Fibroblast of the conjunctiva (primary cell): ENCODE data around the gene LILRB4.
"Not testable (repeated sequence)": the region's sequence is repeated elsewhere in the genome, so short reads cannot be mapped to it uniquely, and the experiment has no call there.

Source experiments
- DNase-seq: peaks from one replicate; pipeline ENCODE4 v3.0.0-alpha.2; 2010; ENCODE audit warnings: low read depth

Gene LILRB4

DNA sequence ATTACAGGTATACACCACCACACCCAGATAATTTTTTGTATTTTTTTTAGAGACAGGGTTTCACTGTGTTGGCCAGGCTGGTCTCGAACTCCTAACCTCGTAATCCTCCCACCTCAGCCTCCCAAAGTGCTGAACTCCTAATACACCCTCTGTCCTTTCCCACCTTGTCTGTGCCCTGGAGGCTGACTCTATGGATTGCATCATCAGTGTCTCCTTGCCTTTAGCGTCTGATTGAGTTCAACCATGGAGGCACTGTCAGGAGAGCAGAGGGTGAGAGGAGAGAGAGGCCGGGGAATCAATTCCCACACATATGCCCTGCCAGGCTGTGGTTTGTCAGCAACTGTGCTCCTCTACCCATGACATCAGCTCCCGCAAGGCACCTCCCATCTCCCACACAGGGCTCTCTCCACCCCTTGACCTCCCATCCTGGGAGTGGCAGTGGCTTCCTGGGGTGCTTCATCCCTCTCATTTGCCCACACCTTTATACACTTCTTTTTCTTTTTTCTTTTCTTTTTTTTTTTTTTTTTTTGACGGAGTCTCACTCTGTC is 12.6 kb upstream of the LILRB4 start:
- DNase-seq, result no peak

DNA sequence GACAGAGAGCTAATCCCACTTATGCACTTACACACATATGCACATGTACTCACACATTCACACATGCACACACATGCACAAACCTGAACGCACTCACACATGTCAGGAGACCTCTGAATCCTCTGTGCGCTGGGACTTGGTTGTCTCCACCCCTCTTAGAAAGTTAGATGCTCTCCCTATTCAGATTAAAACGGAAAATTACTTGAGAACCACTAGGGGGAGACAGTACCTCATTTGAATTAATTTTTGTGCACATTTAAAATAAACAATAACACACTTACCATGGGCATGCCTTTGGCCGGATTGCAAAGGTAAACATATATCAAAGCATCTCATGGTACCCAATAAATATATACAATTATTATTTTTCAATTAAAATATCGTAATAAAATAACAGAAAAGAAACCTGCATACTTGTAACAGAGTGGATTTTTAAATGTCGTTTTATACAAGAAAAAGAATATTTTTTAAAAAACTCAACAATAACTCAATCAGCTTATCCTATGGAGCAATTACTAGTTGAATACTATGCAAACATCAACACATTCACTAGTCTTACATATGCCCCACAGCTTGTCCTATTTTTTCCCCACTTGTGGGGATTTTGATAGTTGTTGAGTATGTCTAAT is 9.5 kb upstream of the LILRB4 start:
- DNase-seq, result peak; percentile 1

DNA sequence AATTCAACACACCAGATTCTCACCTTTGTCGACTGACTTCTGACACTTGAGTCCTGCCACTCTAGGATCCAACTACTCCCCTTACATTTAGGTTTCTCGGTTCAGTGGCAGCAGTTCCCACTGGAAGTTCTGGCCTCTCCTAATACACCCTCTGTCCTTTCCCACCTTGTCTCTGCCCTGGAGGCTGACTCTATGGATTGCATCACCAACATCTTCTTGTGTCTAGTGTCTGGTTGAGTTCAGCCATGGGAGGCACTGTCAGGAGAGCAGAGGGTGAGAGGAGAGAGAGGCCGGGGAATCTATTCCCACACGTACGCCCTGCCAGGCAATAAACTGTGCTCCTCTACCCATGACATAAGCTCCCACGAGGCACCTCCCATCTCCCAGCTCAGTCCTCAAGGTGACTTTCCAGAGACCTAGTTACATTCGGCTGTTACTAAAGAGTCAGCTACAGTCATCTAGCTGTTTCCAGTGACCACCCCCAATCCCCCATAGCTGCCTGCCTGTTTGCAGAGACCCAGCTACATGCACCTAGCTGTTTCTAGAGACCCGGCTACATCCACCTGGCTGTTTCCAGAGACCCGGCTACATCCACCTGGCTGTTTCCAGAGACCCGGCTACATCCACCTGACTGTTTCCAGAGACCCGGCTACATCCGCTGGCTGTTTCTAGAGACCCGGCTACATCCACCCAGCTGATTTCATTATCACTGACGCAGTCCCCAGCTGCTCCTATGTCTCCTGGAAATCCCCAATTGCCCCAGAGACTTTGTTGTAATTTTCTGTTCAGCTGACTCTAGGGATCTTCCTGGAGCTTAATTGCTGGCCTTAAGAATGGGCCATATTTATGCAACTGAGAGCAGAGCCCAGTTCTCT is 8.1 kb upstream of the LILRB4 start:
- no peak for DNase-seq

GRCh38 chr19:54659300-54659699 is 3.5 kb upstream of the LILRB4 start:
- DNase-seq, result no peak

GRCh38 chr19:54660306-54660705 is 2.5 kb upstream of the LILRB4 start:
- no peak for DNase-seq

- DNase-seq, result no peak
These were observed 1.8 kb upstream of the LILRB4 start for GRCh38 chr19:54660964-54661363.

GRCh38 chr19:54661846-54662481 is 821 bp upstream of the LILRB4 start:
- DNase-seq, result no peak

GRCh38 chr19:54665530-54665929 is 2.7 kb downstream of the LILRB4 start:
- no peak for DNase-seq

GRCh38 chr19:54667217-54667616 is 4.4 kb downstream of the LILRB4 start:
- no peak for DNase-seq

- no peak for DNase-seq
These were observed 5.6 kb downstream of the LILRB4 start for GRCh38 chr19:54668353-54668752.

DNA sequence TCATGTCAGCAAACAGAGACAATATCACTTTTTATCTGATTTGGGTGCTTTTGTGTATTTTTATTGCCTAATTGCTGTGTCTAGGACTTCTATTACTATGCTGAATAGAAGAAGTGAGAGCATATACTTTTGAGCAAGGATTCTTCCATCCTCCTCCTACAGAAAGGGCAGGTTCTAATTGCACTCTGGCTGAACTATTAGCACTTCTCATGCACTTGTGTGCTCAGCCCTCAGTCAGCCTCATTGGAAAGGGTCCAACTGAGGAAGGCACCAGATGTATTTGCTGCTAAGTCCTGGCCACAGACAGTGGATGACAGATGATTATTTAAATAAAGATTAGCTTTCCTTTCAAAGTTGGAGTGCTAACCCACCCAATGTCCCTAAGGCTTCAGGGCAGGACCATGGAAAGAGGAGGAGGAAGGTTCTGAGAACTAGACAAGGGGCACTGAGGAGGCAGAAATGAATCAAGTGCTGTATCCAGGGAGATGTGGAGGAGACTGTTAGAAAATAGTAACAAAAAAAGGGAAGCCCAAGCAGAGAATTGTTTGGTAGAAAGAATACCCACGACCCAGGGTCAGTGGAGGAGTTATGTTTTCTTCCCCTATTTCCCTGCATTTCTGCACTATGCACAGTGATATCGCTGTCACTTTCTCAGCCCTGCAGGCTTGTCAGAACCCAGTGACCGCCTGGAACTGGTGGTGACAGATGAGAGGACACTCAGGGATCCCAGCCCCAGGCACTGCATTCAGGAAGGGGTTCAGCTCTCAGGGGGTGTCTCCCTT is 8.0 kb downstream of the LILRB4 start:
- DNase-seq, result no peak

- DNase-seq, result no peak
These were observed 10.4 kb downstream of the LILRB4 start for GRCh38 chr19:54673222-54673621.

DNA sequence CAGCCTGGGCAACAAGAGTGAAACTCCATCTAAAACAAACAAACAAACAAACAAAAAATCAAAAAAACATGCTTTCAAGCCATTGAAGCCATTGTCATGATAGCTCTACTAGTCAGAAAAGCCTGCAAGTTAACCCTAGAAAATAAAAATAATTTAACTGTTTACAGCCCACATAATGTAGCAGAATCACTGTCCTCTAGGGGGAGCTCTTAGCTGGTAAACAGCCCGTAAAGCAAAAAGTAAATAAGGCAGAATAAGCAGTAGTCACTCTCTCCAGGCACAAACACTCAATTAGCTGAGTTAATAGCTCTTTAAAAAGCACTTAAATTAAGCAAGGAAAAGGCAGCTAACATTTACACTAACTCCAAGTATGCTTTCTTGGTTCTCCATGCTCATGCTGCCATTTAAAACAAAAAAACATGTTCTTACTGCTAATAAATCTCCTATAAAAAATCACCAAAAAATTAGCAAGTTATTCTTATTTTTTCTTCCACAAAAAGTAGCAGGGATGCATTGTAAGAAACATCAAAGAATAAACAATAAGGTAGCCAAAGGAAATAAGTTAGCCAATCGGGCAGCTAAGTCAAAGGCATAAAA is 11.3 kb downstream of the LILRB4 start:
- DNase-seq, result peak; percentile 1

DNA sequence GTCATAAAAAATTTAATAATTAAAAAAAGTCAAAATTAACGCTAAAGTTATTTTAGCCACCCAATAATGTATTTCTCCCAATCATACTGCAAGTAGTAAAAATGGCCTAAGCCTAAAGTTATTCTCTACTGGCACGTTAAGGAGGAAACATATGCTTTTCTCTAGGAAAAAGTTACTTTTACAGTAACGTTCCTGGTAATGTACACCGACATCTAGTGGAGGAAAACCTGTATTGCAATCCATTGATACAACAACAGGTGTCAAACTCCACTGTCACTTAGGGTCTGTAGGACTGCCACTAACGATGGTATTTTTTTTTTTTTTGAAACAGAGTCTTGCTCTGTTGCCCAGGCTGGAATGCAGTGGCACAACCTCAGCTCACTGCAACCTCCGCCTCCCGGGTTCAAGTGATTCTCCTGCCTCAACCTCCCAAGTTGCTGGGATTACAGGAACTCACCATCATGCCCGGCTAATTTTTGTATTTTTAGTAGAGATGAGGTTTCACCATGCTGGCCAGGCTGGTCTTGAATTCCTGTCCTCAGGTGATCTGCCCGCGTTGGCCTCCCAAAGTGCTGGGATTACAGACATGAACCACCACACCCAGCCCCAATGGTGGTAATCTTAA is 13.5 kb downstream of the LILRB4 start:
- DNase-seq, result peak; percentile 10

GRCh38 chr19:54677217-54677616 is 14.4 kb downstream of the LILRB4 start:
- no peak for DNase-seq

GRCh38 chr19:54681596-54681995 is 18.8 kb downstream of the LILRB4 start:
- not testable (repeated sequence) for DNase-seq

DNA sequence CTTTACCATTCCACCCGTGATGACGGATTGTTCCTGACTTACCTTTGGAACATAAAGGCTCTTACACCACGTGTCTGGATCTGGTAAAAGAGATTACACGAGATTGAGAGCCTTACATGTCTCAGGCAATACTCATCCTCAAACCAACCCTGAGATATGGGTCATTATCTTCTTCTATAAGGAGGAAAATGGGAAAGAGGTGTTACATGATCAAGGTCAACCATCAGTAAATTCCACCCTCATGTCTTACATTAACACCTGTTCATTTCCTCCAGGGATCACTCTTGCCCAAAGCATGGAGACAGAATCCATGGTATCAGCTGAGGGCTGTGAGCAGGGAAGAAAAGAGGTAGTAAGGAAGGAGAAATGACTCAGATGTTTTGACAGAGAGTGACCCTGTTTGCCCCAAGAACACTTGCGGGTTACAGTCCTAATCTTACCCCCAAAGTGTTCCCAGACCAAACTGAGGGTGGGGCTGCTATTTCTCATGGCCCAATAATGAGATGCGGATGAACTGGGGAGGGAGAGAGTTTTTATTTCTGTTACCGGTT is 19.6 kb downstream of the LILRB4 start:
- DNase-seq, result no peak

- DNase-seq, result no peak
These were observed 21.7 kb downstream of the LILRB4 start for GRCh38 chr19:54684527-54684926.

- DNase-seq, result no peak
These were observed 29.0 kb downstream of the LILRB4 start for GRCh38 chr19:54691582-54692297.

DNA sequence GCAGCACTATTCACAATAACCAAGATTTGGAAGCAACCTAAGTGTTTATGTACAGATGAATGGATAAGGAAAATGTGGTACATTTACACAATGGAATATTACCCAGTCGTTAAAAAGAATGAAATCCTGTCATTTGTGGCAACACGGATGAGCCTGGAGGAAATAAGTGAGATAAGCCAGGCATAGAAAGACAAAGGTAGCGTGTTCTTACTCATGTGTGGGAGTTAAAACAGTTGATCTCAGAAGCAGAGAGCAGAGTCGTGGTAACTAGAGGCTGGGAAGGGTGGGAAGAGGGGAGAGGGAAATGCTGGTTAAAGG is 29.5 kb downstream of the LILRB4 start:
- no peak for DNase-seq
